Chondrocyte (in vitro differentiated cells): Measurements from ENCODE around the gene ACVR2A. TPM values are rescaled to one million over a fixed set of nuclear protein-coding genes. Genes with fewer than 3 reads are reported as not detected.

Source experiments
- DNase-seq: peaks from one replicate; pipeline ENCODE4 v3.0.0; 2021; ENCODE audit warnings: mixed read lengths, low spot score
- H3K27ac Mint-ChIP-seq: one replicate; pipeline ENCODE4 v1.8.0; 2021; ENCODE audit warnings: mild to moderate bottlenecking, moderate library complexity, mixed read lengths; ENCODE audit not compliant: unreplicated experiment
- H3K27me3 Mint-ChIP-seq: 2 replicates; pipeline ENCODE4 v1.8.0; 2021; ENCODE audit warnings: low read depth, mixed read lengths
- H3K36me3 Mint-ChIP-seq: 2 replicates; pipeline ENCODE4 v1.8.0; 2021; ENCODE audit warnings: low read depth, mixed read lengths
- H3K4me1 Mint-ChIP-seq: 2 replicates; pipeline ENCODE4 v1.8.0; 2021; ENCODE audit warnings: low read depth, mild to moderate bottlenecking, mixed read lengths
- H3K4me3 Mint-ChIP-seq: one replicate; pipeline ENCODE4 v1.8.0; 2021; ENCODE audit warnings: mild to moderate bottlenecking, moderate library complexity, mixed read lengths; ENCODE audit not compliant: unreplicated experiment
- H3K9me3 Mint-ChIP-seq: 2 replicates; pipeline ENCODE4 v1.8.0; 2021; ENCODE audit warnings: low read depth, mixed read lengths
- CTCF ChIP-seq: fragments of 200-600 bp; sonication (generic); IDR thresholded peaks from 2 replicates; pipeline ENCODE4 v1.5.0; 2021; ENCODE audit warnings: antibody characterized with exemption, mild to moderate bottlenecking, moderate library complexity
- total RNA-seq: library from RNA; stranded (reverse); gene quantifications from 3 replicates; pipeline ENCODE4 v1.2.1, GENCODE V29; 2021

The ACVR2A gene
- total RNA-seq, 1 donor from 2014 or later = 12.3 TPM

GRCh38 chr2:147855316-147855715 is 10.5 kb downstream of the ACVR2A start:
- H3K4me1 Mint-ChIP-seq = peaks cover 18% of the 10 kb centered on the region
- DNase-seq = no peak
- H3K27me3 Mint-ChIP-seq = no peaks in the 10 kb centered on the region
- no peak overlapping the region for H3K27ac Mint-ChIP-seq
- no peak for TF ChIP-seq CTCF
- H3K9me3 Mint-ChIP-seq = no peaks in the 10 kb centered on the region
- no peaks in the 10 kb centered on the region for H3K36me3 Mint-ChIP-seq
- H3K4me3 Mint-ChIP-seq = no peak overlapping the region

GRCh38 chr2:147855977-147856376 is 11.1 kb downstream of the ACVR2A start:
- H3K36me3 Mint-ChIP-seq = no peaks in the 10 kb centered on the region
- no peaks in the 10 kb centered on the region for H3K27me3 Mint-ChIP-seq
- no peak for DNase-seq
- no peaks in the 10 kb centered on the region for H3K9me3 Mint-ChIP-seq
- H3K27ac Mint-ChIP-seq = no peak overlapping the region
- TF ChIP-seq CTCF = no peak
- H3K4me1 Mint-ChIP-seq = peaks cover 12% of the 10 kb centered on the region
- H3K4me3 Mint-ChIP-seq = no peak overlapping the region

GRCh38 chr2:147860009-147860408 is 15.2 kb downstream of the ACVR2A start:
- no peaks in the 10 kb centered on the region for H3K27me3 Mint-ChIP-seq
- no peaks in the 10 kb centered on the region for H3K9me3 Mint-ChIP-seq
- H3K36me3 Mint-ChIP-seq = no peaks in the 10 kb centered on the region
- TF ChIP-seq CTCF = no peak
- H3K4me3 Mint-ChIP-seq = no peak overlapping the region
- H3K27ac Mint-ChIP-seq = no peak overlapping the region
- no peak for DNase-seq
- H3K4me1 Mint-ChIP-seq = peaks cover 12% of the 10 kb centered on the region

GRCh38 chr2:147862859-147863516 is 18.2 kb downstream of the ACVR2A start:
- no peak for TF ChIP-seq CTCF
- peaks cover 12% of the 10 kb centered on the region for H3K4me1 Mint-ChIP-seq
- no peaks in the 10 kb centered on the region for H3K9me3 Mint-ChIP-seq
- H3K4me3 Mint-ChIP-seq = no peak overlapping the region
- no peaks in the 10 kb centered on the region for H3K36me3 Mint-ChIP-seq
- DNase-seq = no peak
- no peaks in the 10 kb centered on the region for H3K27me3 Mint-ChIP-seq
- H3K27ac Mint-ChIP-seq = no peak overlapping the region

GRCh38 chr2:147863835-147864234 is 19.0 kb downstream of the ACVR2A start:
- Mint-ChIP-seq H3K27me3 (no peaks in the 10 kb centered on the region), H3K4me3 (no peak overlapping the region), H3K27ac (no peak overlapping the region), H3K9me3 (no peaks in the 10 kb centered on the region), H3K4me1 (peaks cover 12% of the 10 kb centered on the region), H3K36me3 (no peaks in the 10 kb centered on the region)
- TF ChIP-seq CTCF = no peak
- DNase-seq = no peak
